GM21447 (cell line): Measurements from ENCODE around the gene TOM1L2.
"Not testable (repeated sequence)": the region's sequence is repeated elsewhere in the genome, so short reads cannot be mapped to it uniquely, and the experiment has no call there.

Experiments used
- ATAC-seq: cut with Tn5 transposase; IDR thresholded peaks from one replicate; pipeline ENCODE4 v1.9.1; 2021; ENCODE audit not compliant: unreplicated experiment

TOM1L2 gene

DNA sequence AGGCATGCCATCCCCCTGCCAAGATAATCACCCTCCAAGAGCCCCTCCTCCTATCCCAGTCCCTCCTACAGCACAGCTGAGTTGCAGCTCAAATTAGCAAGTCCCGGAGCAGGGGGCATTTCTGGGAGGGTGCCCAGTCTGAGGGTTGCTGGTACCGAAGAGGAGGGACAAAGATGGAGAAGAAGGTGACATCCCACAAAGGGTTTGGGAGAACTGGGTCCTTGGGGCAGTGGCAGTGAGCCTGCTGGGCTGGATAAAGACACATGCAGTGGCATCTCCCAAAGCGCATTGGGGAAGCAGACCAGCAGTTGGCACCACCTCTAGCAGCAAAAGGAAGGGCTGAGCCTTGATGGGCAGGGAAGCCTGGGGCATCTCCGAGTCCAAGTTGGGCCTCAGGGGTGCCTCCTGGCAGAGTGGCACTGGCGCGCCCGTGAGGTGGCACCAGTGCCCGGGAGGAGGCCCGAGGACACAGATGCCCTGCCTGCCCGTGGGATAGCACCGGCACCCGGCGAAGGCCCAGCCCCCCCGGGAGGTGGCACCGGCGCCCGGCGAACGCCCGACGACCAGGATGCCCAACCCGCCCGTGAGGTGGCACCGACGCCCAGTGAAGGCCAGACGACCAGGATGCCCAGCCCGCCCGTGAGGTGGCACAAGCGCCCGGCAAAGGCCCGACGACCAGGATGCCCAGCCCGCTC is 622 bp downstream of the TOM1L2 start:
- ATAC-seq: no peak

DNA sequence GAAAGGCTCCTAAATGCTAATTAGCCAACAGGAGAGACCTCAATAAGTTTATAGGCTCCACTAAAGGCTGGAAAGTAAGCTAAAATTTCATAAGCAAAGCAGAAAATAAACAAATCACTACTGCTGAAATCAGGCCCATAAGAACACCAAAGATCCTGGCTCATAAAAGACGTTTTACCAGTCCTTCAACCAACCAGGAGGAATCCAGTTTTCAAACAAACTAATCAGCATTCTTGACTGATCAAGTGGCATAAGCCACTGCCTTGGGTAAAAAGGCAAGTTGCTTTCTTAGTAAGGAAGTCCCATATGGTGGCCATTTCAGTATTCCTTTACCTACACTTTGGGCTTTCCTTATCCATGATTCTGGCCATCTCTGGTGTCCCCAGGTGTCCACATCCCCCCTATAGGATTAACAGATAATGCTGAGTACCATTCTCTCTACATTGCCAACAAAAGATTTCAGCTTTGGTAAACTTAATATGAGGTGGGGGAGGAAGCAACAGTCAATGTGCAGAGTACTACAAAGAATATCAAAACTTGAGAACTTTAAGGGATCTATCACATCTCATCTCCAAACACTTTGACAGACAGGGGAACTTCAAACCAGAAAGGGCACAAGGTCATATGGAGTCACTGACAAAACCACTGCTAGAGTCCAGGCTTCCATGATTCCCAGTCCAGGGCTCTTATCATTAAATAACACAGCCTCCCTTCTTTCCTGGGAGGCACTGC is 1.3 kb downstream of the TOM1L2 start:
- no peak for ATAC-seq

DNA sequence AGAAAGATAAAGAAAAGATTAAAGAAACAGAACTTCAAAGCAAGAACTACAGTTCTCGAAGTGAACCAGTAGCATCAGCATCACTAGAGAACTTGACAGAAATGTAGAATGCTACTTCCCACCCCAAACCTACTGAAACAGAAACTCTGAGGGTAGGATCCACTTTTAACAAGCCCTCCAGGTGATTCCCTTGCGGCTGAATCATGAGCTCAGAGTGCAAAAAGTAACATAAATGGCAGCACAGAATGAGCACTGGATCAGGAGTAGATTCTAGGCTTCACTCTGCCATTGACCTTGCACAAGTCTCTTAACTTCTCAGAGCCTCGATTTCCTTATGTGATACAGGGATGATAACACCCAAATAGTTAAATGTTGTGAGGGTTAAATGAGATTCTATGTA is 5.8 kb downstream of the TOM1L2 start:
- ATAC-seq: no peak

DNA sequence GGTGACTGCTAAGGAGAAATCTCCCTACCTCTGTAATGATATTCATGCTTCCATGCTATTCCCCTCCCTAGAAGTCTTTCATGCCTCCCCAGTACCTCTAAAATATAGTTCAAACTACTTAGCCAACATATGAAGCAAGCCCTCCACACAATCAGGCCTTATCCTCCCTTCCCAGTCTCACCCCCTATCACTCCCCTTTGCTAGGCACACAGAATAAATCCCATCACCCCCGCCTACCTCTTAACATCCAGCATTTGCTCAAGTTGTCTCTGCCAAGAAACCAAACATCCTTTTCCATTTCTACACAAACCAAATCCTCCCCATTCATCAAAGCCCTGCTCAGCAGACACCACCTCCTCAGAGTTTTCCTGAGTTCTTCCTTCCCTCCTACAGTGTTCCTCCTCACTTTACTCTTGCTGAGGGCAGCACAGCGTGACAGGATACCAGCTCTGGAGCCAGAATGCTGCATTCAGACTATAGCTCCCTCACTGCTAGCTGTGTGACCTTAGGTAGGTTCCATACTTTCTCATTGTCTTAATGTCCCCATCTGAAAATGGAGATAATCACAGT is 7.0 kb downstream of the TOM1L2 start:
- ATAC-seq: no peak

DNA sequence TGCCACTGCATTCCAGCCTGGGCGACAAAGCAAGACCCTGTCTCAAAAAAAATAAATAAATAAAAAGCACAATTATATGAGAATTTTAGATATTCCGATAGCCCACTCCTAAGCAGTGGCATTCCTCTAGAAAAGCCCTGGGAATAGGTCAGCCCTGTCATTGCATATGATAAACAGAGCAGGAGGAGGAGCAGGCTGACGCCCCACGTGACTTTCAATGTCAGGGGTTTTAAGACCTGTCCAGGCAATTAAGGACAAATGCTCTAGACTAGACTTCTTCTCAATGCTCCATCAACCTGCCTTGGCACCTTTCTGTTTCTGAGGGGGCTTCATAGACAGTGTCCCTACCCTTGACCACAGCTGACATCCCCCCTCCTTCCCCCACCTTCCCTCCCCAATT is 7.5 kb downstream of the TOM1L2 start:
- ATAC-seq: no peak

DNA sequence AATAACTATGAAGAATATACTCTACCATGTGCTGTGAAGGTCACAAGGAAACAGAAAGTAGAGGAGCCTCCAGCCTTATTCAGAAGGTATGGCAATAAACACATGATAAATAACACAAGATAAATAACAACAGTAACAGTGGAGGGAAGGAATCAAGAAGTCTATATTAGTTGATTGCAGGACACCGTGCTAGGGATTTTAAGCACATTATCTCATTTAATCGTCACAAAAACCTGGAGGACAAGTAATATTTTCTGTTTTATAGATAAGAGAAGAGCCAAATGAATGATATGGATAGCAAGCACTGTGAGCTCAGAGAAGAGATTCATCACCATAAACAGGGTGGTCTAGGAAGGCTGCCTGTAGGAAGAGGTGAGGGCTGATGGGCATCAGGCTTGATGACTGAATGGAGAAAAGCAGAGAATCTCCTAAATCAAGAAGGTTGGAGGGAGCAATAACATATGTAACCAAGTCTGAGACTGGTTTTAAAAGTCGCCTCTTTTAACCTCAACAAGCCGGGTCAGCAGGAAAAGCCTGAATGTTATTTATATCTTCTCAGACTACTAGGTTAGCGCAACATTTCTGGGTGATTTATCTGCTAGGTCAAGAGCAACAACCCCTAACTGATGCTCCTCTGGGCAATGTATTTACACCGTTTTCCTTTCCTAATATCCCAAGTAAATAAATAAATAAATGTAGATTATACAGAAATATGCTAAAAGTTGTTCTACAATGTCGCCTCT is 8.3 kb downstream of the TOM1L2 start:
- ATAC-seq: no peak

DNA sequence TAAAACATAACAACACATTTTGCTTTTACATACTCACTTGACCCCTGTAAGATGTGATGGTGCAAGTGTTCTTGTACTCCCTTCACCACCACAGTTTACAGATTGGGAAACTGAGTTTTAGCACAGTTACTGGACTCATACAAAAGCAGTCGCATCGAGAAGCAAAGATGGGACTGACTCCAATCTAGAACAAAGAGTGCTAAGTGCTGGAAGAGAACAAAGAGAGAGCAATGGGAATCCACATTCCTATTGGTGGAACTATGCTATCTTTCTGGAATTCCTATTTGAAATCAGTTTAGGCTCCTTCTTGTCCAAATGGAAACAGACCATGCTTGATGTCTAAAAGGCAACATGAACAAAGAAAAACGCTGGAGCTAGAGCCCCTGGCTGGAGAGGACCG is 9.1 kb downstream of the TOM1L2 start:
- ATAC-seq: no peak

DNA sequence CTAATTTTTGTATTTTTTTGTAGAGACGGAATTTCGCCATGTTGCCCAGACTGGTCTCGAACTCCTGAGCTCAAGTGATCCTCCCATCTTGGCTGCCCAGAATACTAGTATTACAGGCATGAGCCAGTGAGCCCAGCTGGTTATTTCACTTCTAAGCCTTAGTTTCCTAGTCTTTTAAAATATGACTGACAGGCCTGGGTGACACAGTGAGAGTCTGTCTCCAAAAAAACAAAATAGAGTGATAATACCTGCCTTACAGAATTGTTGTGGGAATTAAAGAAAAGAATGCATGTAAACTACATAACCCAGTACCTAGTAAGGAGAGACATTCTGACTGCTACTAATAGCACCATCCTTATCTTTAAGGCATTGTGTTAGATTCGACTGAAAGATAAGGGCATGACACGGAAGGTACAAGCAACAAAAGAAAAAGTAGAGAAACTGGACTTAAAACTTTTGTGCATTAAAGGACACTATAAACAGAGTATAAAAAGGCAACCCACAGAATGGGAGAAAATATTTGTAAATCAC is 11.6 kb downstream of the TOM1L2 start:
- no peak for ATAC-seq

DNA sequence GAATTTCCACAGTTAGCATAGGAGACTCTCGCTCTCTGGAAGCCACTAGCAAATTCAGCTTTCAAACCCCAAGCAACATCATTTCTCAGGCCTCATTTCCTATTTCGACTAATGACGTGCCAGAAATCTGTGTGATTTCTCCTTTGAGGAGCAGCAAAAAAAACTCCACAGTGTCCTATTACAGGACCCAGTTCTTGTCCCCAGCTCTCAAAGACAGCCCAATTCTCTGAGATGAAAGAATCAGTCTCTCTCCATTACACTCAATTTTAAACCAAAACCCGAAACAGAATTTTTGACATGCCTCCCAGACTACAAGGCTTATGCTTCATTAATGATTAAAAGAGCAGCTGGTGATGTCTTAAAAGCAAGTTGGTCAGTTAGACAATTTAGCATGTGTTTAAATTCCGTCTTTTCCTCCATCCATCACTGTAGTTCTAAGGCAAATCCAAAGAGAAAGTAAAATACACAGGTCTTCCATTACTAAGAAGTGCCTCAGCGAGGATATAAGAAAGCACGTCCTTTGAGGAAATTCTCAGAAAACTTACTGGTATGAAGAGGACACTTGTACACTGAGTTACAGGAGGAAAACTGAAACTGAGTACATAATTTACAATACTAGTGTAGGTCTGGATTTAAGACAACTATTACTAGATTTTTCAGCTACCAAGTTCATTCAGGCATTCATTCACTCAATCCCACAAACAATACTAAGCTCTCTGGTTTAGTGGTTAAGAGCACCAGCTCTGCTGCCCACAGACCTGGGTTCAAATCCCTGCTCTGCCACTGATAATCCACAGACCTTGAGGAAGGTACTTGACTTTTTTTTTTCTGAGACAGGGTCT is 12.5 kb downstream of the TOM1L2 start:
- peak; percentile 58 for ATAC-seq

DNA sequence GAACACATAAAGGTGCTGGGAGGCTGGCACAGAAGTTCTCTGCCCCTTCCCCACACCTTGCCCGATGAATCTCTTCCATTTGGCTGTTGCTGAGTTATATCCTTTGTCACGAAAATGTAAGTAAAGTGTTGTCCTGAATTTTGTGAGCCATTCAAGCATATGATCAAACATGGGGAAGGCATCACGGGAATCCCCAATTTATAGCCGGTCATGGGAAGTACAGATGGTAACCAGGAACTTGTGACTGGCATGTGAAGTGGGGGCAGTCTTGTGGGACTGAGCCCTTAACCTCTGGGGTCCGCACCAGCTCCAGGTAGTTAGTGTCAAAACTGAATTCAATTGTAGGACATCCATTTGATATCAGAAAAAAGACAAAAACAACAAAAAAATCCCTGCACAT is 13.2 kb downstream of the TOM1L2 start:
- no peak for ATAC-seq

DNA sequence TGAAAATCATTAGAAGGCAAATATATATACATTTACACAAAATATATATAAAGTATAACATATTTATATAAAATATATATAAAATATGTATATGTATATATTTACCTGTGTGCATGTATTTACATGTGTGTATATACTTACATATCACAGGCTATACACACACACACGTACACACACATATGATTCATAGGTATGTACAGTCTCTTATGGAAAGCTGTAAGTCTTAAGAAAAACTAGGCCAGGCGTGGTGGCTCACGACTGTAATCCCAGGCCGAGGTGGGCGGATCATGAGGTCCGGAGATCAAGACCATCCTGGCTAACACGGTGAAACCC is 14.7 kb downstream of the TOM1L2 start:
- ATAC-seq: no peak

DNA sequence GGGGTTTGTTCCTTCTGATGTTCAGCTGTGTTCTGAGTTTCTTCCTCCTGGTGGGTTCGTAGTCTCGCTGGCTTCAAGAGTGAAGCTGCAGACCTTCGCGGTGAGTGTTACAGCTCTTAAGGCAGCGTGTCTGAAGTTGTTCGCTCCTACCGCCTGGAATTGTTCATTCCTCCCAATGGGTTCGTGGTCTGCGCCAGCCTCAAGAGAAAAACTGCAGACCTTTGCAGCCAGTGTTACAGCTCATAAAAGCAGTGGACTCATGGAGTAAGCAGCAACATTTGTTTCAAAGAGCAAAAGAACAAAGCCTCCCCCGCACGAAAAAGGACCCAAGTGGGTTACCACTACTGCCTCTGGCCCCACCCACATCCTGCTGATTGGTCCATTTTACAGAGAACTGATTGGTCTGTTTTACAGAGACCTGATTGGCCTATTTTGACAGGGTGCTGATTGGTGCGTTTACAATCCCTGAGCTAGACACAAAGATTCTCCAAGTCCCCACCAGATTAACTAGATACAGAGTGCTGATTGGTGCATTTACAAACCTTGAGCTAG is 16.3 kb downstream of the TOM1L2 start:
- ATAC-seq: not testable (repeated sequence)

DNA sequence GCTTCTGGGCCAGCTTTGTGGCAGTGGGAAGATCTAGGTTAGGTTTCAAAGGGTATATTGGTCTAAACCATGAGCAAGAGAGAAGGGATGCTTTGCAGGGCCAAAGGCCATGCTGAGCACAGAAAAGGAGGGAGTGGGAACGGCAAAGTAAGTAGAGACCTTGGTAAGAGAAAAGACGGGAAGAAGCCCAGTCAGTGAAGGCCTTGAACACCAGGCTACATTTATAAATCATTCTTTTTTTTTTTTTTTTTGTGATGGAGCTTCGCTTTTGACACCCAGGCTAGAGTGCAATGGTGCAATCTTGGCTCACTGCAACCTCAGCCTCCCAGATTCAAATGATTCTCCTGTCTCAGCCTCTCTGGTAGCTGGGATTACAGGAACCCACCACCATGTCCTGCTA is 18.1 kb downstream of the TOM1L2 start:
- no peak for ATAC-seq

DNA sequence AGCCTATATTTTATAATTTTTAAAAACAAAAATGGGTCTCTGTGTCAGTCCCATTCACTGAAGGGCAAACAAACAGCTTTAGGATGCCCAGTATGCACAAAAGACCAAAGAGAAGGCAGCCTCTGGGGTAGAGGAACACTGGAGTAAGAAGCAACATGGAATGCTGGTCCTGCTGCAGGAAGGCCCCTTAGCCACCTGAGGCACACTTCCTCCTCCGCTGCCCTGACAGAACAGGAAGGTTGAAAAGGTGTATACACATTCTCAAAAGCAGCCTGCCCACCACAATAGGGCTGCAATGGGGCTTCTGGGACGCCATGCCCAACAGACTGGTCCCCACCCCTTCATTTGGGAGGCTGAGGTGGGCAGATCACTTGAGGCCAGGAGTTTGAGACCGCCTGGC is 19.5 kb downstream of the TOM1L2 start:
- no peak for ATAC-seq

DNA sequence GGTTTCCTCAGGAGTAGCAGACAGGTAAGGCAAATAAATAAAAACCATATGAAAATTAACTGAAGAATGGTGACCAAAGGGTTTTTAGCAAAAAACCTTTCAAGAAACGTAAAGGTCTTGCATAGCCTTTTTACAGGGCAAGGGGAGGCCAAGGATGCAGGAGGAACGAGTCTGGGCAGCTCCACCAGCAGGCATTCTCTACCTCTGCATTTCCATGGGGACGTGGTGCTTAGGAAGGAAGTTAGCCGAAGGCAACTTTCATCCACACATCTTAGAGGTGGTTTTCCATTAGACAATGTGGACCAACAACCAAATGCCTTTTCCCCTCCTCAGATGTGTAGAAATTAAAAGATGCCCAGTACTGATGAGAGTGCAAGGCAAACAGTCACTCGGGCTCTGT is 20.7 kb downstream of the TOM1L2 start:
- ATAC-seq: no peak

DNA sequence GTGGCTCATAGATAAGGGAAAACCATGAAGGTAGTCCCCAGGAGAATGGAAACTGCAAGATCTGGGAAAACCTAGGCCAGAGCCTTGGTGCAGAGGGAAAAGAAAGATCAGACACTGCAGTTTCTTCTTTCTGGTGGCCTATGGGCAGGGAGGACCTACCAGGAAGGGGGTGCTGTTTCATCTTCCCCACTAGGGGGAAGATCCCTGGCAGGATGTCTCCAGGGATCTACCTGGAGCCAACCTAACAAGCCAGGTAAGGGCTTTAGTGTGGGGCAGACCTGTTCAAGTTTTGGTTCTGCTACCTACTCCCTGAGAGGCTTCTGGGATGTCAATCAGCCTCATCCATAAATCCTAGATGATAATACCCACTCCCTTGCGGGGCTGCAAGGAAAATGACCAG is 21.4 kb downstream of the TOM1L2 start:
- no peak for ATAC-seq

DNA sequence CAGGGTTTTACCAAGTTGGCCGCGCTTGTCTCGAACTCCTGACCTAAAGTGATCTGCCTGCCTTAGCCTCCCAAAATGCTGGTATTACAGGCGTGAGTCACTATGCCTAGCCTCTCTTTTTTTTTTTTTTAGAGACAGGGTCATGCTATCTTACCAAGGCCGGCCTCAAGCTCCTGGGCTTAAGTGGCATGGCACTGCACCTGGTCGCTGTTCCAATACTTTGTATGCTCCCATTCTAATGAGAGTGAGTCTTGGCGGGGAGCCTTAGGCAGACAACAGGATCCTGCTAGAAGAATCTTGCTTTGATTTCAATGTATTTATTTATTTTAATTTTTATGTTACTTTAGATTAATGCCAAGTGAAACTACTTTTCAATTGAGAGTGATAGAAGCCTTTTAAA is 21.9 kb downstream of the TOM1L2 start:
- ATAC-seq: no peak

DNA sequence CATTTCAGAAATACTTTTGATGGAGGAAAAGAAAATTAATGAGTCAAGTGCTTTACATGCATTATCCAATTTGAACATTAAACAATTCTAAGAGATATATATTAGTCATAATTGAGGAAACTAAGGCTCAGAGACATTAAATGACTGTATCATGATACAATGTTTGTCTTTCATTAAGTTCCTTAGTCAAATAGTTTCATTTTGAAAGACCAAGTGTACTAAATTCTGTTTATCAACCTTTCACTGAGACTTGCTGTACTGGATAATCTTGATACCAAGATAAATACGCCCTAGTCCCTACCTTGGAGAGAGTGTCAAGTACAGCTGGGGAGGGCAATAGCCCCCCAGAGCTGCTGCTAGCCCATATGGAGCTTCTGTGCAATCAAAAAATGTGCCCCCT is 24.2 kb downstream of the TOM1L2 start:
- no peak for ATAC-seq

DNA sequence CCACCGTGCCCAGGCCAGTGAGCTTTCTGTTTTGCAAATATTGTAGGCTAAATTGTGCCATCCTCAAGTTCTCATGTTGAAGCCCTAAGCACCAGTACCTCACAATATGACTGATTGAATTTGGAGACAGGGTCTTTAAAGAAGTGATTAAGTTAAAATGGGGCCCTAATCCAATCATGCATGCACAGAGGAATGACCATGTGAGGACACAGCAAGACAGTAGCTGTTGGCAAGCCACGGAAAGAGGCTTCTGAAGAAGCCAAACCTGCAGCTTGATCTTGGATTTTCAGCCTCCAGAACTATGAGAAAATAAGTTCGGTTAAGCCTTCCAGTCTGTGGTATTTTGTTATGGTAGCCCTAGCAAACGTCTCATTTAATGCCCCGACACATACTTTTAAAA is 24.9 kb downstream of the TOM1L2 start:
- no peak for ATAC-seq

DNA sequence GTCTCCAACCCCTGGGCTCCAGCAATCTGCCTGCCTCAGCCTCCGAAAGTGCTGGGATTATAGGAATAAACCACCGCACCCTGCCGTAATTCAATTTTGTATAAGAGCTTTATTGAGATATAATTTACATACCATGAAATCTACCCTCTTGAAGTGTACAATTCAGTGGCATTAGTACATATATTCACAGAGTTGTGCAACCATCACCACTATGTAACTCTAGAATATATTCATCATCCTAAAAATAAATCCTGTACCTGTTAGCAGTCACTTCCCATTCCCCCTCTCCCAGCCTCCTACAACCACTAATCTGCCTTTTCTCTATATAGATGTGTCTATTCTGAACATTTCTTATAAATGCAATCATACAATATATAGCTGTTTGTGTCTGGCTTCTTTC is 26.1 kb downstream of the TOM1L2 start:
- no peak for ATAC-seq

DNA sequence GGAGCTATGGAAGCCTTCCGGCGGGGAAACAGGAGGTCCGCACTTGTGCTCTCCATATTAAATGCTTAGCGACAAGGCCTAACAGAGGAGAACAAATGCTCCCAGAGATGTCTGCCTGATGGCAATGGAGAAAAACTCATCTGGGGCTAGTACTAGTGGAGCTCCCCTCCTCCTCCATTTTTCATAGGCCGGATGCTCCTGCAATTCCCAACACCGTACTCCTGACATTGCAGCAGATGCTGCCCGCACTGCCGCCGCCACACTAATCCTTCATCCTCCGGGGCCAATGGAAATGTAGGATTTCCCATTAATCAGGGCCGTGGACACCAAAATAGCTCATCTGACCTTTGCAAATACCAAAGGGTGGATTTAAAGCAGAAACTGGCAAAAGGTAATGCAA is 27.5 kb downstream of the TOM1L2 start:
- ATAC-seq: no peak
